Mononuclear cell (primary cell): Measurements from ENCODE around the gene HIVEP3. TPM values are rescaled to one million over a fixed set of nuclear protein-coding genes. Genes with fewer than 3 reads are reported as not detected.

Experiments
- H3K27me3 ChIP-seq: 2 replicates; pipeline ENCODE4 v1.6.0; 2011; ENCODE audit warnings: low read length, control low read depth; ENCODE audit not compliant: insufficient read depth
- H3K4me1 ChIP-seq: 2 replicates; pipeline ENCODE4 v1.5.1; 2011; ENCODE audit warnings: mild to moderate bottlenecking, low read length, control low read depth; ENCODE audit not compliant: insufficient read depth
- H3K4me3 ChIP-seq: 2 replicates; pipeline ENCODE4 v1.5.1; 2011; ENCODE audit warnings: mild to moderate bottlenecking, low read length, moderate library complexity
- H3K9me3 ChIP-seq: 2 replicates; pipeline ENCODE4 v1.5.1; 2011; ENCODE audit warnings: low read depth, mild to moderate bottlenecking, control low read depth, low read length
- total RNA-seq: library from RNA; depleted of rRNA; stranded (reverse); fragments of >200 nt; gene quantifications from one replicate; pipeline ENCODE4 v1.2.3, GENCODE V29; 2012

HIVEP3 gene
- total RNA-seq, 1 donor = 3.9 TPM

DNA sequence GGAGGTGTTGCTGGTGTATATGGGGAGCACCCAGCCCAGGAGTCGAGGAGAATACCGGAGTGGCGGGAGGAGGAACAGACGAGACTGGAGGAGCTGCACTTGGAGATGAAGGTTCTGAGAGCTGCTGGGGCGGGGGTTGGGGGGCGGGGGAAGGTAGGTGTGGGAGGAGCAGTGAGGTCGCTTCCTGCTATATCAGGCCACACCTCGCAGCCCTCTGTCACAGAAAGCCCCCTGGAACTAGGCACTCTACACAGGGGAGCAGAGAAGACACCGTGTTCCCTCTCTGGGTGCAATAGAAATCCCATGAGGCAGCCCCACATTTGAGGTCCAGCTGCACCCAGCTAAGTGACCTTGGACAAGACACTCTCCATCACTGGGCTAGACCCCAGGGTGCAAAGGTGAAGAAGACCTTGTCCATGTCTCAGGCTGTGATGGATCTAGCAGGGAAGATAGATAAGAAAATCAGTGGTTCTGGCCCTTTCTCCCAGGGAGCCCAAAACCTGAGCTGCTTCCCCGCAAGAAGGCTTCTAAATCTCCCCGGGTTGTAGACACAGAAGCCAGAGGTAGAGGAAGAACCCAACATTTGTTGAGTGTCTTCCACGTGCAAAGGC lies 278.5 kb downstream of the HIVEP3 start:
- Histone ChIP-seq H3K4me3 (no peak overlapping the region), H3K27me3 (no peaks in the 10 kb centered on the region), H3K4me1 (peaks cover 37% of the 10 kb centered on the region), H3K9me3 (no peaks in the 10 kb centered on the region)

DNA sequence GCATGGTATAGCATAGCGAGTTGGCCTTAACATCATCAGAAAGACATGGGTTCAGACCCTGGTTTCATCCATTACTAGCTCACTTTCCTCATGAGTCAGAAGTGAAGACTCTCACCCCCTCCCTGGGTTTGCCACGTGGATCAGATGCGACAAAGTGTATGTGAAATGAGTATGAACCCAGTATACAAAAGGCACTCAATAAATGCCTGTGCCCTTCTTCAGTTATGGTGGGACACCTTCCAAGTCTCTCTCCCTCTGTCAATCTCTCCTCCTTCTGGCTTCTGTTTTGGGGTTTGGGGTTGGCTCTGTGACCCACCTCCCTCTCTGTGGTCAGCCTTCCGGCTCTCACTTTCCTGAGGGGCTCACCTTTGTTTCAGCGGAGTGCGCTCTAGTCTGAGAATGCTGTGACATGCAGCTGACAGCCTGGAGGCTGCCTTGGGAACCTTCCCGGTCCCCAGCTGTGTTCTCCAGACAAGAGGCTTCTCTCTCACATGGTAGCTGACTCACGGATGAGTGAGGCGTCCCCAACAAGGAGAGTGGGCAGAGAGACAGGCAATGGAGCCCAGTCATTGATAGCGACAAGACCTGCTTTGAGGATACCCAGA lies 279.3 kb downstream of the HIVEP3 start:
- peaks cover 34% of the 10 kb centered on the region for H3K4me1 ChIP-seq

DNA sequence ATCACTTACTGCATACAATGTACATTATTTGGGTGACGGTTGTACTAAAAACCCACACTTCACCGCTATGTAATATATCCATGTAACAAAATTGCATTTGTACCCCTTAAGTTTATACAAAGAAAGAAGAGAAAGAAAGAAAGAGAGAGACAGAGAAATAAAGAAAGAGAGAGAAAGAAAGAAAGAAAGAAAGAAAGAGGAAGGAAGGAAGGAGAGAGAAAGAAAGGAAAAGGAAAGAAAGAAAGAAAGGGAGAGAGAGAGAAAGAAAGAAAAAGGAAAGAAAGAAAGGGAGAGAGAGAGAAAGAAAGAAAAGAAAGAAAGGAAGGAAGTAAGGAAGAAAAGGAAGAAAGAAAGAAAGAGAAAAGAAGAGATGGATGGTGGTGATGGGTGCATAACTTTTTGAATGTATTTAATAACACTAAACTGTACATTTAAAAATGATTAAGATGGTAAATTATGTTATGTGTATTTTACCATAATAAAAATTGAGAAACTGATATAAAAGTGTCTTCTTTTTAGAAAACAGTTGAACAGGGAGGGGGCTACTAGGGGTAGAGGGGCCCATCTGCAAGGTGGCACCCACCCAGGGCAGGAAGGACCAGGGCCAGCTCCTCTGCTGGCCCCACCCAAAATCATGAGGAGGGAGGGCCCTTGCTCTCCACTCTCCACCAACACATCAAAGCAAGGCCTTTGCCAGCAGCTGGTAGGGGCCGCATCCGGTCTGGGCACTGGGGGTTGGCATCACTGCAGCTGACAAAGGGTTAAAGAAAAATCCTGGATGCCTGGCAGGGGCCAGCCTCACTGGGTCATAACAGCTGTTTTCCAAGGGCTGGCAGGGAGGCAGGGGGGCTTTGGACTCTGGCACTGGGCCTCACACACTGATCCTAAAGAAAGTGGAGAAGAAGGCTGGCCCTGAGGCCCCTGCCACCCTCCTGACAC lies 280.4 kb downstream of the HIVEP3 start:
- Histone ChIP-seq H3K9me3 (no peaks in the 10 kb centered on the region), H3K4me3 (no peak overlapping the region), H3K27me3 (no peaks in the 10 kb centered on the region), H3K4me1 (peaks cover 34% of the 10 kb centered on the region)

More for the DNA sequence above, 279.3 kb downstream of the HIVEP3 start:
- H3K9me3 ChIP-seq = no peaks in the 10 kb centered on the region
- H3K27me3 ChIP-seq = no peaks in the 10 kb centered on the region
- H3K4me3 ChIP-seq = no peak overlapping the region

DNA sequence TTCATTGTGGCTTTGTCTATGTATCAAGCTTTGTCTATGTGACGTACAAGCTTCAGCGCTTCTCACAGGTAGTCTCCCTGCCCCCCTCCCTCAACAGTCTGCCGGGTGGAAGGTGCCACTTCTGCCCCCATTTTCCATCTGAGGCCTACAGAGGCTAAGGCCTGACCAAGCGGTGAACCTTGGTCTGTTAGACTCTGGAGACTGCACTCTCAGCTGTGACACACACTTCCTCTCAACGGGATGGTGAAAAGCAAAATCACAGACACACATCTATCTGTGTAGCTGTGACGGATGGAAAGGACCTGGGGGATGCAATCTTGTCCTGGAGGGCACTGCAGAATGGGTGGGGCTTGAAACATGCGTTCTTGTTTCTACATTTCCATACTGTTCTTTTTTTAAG lies 281.4 kb downstream of the HIVEP3 start:
- Histone ChIP-seq H3K9me3 (no peaks in the 10 kb centered on the region), H3K27me3 (no peaks in the 10 kb centered on the region), H3K4me3 (no peak overlapping the region), H3K4me1 (peaks cover 34% of the 10 kb centered on the region)

DNA sequence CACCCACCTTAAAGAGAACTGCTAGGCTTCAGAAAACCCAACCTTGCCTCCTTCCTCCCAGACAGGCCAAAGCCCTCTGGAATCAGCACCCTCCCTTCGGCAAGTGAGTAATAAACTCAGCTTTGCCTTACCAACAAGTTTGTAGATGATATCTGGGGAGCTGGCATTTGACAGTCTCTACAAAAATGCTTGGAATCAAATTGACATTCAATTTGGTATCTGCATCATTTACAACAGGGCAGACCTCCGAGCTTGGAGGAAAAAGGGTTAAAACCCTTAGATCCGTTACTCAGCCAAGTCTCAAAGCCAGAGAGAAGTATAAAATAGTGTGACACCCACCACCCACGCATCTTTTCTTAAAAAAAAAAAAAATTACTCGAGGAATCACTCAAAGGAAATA lies 285.0 kb downstream of the HIVEP3 start:
- Histone ChIP-seq H3K4me3 (no peak overlapping the region), H3K27me3 (no peaks in the 10 kb centered on the region), H3K4me1 (peaks cover 9% of the 10 kb centered on the region), H3K9me3 (no peaks in the 10 kb centered on the region)

DNA sequence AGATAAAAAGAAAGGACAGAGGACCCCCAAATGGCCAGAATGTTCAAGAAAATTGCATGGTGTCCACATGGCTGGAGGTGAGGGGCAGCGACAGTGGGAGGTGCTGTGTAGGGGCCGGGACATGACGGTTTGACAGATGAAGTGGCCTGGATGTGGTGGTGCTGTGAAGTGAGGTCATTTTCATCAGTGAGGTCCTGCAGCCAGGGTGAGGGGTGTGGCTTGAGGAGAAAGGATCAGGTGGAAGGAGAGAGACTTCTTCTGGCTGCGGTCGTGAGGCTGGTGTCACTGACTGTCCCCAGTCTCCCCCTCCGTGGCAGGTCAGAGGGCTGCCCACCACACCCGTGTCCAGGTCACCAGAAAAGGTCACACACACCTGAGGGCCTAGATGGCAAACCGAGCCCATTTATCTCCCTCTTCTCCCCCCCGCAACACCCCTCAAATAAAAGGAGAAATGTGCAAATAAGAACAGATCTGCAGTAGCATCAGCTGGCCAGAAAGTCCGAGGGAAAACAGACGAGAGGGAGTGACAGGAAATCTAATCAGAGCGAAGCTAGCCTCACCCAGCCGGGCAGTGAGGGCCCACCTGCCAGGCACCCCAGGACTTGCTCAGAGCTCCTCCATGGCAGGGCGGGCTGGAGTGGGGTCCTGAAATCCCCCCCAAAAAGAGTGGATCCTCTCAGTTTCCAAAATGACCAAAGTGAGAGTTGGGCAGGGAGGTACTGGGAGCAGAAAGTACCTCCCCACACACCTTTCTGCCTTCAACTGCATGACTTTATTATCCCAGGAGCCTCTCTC lies 285.7 kb downstream of the HIVEP3 start:
- no peak overlapping the region for H3K4me3 ChIP-seq
- peaks cover 5% of the 10 kb centered on the region for H3K4me1 ChIP-seq
- H3K9me3 ChIP-seq = no peaks in the 10 kb centered on the region
- H3K27me3 ChIP-seq = no peaks in the 10 kb centered on the region

DNA sequence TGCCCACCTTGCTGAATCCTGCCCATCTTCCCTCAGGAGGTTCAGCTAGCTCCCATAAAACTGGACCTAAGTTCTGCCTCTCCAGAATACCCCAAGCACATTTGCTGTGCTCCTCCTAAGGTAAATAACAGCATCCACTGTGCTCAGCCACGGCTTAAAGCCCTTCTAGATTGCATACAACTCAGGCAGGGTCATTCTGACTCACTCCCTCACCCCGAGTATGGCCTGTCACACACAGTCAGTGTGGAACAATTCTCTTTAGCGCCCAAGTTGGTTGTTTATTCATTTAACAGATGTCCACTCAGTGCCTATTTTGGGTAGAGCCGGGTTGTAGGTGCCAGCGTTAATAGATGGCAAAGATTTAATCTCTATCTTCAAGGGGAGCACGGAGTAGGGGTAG lies 286.8 kb downstream of the HIVEP3 start:
- no peaks in the 10 kb centered on the region for H3K9me3 ChIP-seq
- no peaks in the 10 kb centered on the region for H3K27me3 ChIP-seq
- no peak overlapping the region for H3K4me3 ChIP-seq
- no peaks in the 10 kb centered on the region for H3K4me1 ChIP-seq

DNA sequence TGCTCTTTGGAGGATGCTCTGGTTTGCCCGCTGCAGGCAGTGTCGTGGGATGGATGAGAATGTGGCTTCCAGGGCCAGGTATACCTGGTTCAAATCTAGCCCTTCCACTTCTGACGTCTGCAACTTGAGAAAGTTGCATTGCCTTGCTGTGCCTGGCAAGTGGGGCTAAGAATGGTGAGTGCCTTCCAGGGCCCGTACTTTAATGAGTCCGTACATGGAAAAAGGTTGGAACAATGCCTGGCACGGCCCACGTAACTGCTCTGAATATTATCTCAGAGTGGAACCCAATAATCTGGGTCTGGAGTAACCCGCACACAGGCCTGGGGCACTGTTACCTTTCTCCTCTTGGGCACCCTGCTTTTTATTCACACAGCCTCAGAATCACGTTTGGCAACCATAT lies 287.6 kb downstream of the HIVEP3 start:
- H3K9me3 ChIP-seq = no peaks in the 10 kb centered on the region
- H3K4me3 ChIP-seq = no peak overlapping the region
- H3K27me3 ChIP-seq = no peaks in the 10 kb centered on the region
- no peaks in the 10 kb centered on the region for H3K4me1 ChIP-seq

DNA sequence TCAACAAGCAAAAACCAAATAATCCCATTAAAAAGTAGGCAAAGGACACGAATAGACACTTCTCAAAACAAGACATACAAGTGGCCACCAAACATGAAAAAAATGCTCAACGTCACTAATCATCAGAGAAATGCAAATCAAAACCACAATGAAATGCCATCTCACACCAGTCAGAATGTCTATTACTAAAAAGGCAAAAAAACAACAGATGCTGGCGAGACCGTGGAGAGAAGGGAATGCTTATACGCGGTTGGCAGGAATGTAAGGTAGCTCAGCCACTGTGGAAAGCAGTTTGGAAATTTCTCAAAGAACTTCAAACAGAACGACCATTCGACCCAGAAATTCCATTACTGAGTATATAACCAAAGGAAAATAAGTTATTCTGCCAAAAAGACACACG lies 289.2 kb downstream of the HIVEP3 start:
- Histone ChIP-seq H3K9me3 (no peaks in the 10 kb centered on the region), H3K4me1 (no peaks in the 10 kb centered on the region), H3K4me3 (no peak overlapping the region), H3K27me3 (no peaks in the 10 kb centered on the region)

DNA sequence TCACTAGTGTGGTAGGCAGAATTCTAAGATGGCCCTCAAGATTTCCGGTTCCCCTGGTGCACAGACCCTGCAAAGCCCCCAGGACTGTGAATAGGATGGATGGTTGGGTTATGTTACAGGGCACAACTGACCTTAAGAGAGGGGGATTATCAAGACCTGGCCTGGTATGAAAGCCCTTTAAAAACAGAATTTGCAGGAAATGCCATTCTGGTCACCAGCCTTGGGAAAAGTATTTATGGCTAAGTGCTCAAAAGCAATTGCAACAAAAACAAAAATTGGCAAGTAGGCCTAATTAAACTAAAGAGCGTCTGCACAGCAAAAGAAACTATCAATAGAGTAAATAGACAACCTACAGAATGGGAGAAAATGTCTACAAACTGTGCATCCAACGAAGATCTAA lies 289.6 kb downstream of the HIVEP3 start:
- Histone ChIP-seq H3K4me3 (no peak overlapping the region), H3K4me1 (no peaks in the 10 kb centered on the region), H3K9me3 (no peaks in the 10 kb centered on the region), H3K27me3 (no peaks in the 10 kb centered on the region)

DNA sequence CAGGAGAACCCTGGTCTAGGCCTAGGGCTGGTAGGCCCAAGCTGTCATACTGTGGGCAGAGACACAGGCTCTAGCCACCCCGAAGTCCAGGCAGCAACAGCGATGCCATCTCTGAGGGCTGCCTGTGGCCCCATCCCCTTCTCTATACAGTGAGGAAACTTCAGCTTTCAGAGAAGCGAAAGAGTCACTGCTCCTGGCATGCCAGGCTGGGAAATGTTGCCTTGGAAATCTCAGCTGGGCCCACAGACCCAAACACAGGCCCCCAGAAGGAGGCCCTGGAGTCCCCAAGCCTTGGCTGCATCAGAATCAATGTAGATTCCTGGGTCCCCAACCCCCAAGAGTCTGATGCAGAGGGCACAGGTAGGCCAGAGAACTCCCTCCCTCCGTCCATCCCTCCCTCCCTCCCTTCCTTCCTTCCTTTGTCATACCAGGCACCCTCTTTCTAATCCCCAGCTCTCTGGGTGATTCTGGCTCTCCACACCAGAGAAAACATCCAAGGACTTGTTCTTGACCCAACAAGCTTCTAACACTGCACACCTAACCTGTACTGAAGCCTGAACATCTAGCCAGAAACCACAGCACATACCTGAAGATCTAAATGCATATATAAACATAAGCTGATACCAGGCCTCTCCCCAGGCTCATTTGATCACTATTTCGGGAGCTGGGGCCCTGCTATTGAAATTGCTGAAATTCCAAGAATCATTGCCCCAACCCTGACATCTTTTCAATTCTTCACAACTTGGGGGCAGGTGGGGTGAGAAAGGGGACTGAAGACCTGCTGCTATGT lies 291.0 kb downstream of the HIVEP3 start:
- no peaks in the 10 kb centered on the region for H3K27me3 ChIP-seq
- H3K4me1 ChIP-seq = peaks cover 14% of the 10 kb centered on the region
- H3K4me3 ChIP-seq = no peak overlapping the region
- no peaks in the 10 kb centered on the region for H3K9me3 ChIP-seq

DNA sequence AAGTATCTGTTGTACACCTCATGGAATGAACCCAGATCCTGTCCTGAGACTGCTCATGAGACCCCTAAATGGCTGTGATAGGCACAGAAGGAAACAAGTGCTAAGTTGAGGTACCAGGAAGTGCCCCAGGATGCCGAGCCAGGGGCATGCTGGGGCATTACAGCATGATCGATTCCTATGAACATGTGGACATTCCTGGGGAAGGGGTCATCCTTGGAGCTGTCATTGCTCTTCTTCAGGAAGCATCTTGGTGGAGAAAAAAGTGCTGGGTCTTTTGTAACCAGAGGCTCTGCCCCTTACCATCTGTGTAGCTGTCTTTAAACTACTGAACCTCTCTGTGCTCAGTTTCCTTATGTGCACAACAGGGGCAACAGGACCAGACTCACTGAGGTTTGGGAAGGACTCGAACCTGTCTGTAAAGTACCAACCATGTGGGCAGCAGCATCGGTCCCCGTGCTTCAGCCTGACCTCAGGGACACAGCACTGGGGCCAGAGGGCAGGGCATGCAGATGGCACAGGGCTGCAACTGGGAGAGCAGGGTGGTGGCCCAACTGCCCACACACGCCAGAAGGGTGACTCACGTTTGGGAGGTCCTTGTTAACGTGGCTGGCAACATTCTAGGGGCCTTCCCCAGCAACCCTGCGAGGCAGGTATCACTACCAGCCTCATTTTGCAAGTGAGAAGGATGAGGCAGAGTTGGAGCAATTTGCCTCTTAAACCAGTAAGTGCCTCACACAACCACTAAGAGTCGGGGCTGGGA lies 291.9 kb downstream of the HIVEP3 start:
- Histone ChIP-seq H3K27me3 (no peaks in the 10 kb centered on the region), H3K4me3 (no peak overlapping the region), H3K9me3 (no peaks in the 10 kb centered on the region), H3K4me1 (peaks cover 18% of the 10 kb centered on the region)

DNA sequence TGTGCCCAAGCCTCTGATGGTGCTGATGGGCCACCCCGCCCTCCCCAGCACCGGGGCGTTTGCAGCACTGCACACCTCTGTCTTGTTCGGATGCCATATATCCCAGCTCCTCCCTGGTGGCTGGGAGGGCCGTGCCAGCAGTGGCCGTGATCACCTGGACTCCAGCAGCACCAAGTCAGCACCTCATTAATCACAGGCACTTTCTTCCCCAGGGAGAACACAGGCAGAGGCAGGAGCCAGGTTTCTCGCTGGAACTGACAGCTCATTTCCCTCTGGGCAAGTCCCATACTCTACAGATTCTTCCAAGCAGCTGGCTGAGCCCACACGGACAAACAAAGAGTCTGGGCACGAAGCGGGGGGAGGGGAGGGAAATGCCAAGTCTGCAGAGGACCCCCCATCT lies 292.6 kb downstream of the HIVEP3 start:
- Histone ChIP-seq H3K9me3 (no peaks in the 10 kb centered on the region), H3K4me1 (peaks cover 18% of the 10 kb centered on the region), H3K27me3 (no peaks in the 10 kb centered on the region), H3K4me3 (no peak overlapping the region)

DNA sequence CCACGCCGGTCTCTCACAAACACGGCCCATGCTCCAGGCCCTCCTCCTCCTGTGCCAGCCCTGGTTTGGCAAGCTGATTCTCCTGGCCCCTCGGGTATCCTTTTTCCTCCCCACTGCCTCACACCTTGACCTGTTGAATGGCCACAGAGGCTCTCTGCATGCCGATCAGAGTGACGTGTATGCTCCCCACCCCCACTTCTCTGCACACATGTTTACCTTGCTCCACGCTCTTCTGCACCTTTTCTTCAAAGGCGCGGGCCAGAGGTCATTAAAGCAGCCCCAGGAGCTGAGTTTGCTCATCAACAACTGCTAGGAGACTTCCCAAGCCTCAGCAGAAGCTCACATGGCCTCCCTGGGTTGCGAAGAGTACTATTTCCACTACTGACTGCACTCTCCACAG lies 295.0 kb downstream of the HIVEP3 start:
- Histone ChIP-seq H3K9me3 (no peaks in the 10 kb centered on the region), H3K4me3 (no peak overlapping the region), H3K27me3 (no peaks in the 10 kb centered on the region), H3K4me1 (peaks cover 18% of the 10 kb centered on the region)
